Measurements from ENCODE around the gene RNF144A.
A peak's percentile ranks its signal among the peaks of the same experiment; 100 is the strongest.
"Not testable (repeated sequence)": the region's sequence is repeated elsewhere in the genome, so short reads cannot be mapped to it uniquely, and the experiment has no call there.

RNF144A gene, protein sequence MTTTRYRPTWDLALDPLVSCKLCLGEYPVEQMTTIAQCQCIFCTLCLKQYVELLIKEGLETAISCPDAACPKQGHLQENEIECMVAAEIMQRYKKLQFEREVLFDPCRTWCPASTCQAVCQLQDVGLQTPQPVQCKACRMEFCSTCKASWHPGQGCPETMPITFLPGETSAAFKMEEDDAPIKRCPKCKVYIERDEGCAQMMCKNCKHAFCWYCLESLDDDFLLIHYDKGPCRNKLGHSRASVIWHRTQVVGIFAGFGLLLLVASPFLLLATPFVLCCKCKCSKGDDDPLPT

DNA sequence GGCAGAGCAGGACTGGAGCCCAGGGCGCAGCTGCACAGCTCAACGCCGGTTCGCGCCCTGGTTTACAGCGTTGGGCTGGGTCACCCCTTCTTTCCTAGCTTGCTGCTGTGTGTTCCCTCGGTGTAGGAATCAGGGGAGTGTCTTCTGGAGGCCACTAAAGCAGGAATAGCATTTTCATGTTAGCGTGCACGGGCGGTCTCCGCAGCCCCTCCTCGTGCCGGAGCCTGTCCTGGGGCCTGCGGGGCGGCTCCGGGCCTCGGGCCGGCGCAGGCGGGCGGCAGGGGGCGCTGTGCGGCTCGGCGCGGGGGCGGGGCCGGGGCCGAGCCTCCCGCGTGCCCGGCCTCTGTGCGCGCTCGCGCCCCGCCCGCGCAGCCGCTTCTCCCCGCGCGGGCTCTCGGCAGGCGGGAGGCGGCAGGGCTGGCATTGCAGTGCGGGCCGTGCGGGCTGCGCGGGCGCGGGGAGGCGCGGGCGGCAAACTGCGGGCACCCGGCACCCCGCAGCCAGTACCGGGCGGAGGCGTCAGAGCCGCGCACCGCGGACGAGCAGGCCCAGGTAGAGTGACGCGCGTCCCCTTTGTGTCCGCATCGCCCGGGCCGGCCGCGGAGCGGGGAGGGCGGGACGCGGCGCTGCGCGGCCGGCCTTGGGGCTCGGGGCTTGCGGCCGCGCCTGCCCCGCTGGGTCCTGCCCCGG, at the start of gene RNF144A:
RNF144A (plus strand) TSS at position 342 of the 690 bp plus-strand sequence. CDS start 79,515 bp downstream, outside the sequence.
- peak in 42 of 58 donors; percentile 33 to 76 (median 61) for DNase-seq

DNA sequence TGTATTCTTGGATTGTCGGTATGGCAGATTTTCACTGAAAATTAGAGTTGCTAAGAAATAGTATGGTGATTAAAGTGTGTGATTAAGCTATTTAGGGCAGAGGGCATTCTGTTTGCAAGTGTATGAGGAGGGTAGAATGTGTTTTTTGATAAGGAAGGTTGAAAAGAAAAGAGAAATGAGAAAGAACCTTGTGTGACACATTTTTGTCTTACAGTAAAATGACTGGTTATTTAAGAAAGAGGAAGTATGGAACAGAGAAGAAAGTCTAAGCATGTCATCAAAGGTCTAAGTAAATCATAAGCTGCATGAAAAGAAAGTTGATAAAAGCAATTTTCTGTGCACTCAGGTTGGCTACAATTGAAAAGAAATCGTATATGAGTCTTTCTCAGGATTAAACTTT, 44.8 kb upstream of the RNF144A start:
- no peak for DNase-seq

- DNase-seq, result no peak
Measured at GRCh38 chr2:6874032-6874431, 43.2 kb upstream of the RNF144A start.

GRCh38 chr2:6876309-6876708, 40.9 kb upstream of the RNF144A start:
- no peak for DNase-seq

GRCh38 chr2:6877402-6878304, 39.6 kb upstream of the RNF144A start, which contains the start of gene RSAD2:
Gene RSAD2 (plus strand): TSS chr2:6877777. CDS start chr2:6877801, 24 bp downstream.
- DNase-seq, result peak in 6 of 58 donors; percentile 6 to 40 (median 22)

DNA sequence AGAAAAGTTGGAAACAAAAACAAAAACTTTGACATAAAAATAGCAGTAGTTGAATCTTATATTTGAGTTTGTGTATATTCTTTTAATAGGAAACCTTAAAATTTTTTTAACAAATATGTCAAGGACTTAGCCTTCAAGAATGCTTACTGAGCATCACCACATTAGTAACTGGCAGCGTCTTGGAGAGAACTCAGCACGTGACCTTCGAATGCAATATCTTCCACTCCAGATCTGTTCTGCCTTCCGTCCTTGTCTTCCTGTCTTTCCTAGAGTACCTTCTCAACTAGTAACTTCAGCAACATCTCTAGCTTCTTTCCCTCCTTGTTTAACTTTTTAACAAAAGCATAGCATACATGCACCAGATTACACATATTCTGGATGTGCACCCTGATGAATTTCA, 38.7 kb upstream of the RNF144A start:
- no peak for DNase-seq

- no peak for DNase-seq
Measured at GRCh38 chr2:6879011-6879410, 38.2 kb upstream of the RNF144A start.

GRCh38 chr2:6880200-6880733, 36.9 kb upstream of the RNF144A start:
- no peak for DNase-seq

GRCh38 chr2:6881046-6881445, 36.2 kb upstream of the RNF144A start:
- DNase-seq, result no peak

DNA sequence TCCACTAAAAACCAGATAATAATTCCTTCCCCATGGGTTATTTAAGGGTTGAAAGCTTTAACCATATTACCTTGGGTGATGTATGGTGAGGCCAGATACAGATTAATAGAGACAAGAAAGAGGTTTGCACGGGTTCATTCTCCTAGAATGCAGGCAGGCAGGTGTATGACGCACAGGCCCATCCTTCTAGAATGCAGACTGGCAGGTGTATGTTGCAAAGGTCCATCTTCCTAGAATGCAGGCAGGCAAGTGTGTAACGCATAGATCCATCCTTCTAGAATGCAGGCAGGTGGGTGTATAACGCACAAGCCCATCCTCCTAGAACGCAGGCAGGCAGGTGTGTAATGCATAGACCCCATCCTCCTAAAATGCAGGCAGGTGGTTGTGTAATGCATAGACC, 35.7 kb upstream of the RNF144A start:
- no peak for DNase-seq

DNA sequence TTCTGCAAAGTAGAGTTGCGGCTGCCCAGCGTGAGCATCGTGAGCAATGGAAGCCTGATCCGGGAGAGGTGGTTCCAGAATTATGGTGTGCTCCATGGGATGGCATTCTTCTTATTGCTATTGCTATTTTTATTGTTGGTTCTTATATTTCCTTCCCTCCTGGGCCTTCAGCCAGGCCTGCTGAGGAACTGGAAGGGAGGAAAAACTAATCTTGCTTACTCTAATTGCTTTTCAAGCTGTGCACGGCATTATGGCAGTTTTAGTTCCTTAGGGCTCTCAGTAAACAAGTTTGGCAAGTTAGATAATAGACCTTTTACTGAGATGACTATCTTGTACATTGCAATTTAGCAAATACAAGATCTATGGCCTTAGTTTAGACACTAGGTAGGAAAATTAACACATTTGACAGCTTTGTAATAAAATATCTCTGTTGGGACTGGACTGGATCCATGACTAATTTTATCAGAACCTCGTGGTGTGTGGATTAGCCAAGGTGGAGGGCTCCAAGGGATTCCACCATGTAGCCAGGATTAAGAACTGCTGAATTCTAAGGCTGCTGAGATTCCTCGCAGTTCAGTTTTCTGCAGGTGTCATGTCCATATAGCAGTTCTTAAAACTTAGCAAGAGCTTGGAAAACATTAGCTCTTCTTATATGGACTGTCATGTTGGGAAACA, 33.6 kb upstream of the RNF144A start:
- no peak for DNase-seq

DNA sequence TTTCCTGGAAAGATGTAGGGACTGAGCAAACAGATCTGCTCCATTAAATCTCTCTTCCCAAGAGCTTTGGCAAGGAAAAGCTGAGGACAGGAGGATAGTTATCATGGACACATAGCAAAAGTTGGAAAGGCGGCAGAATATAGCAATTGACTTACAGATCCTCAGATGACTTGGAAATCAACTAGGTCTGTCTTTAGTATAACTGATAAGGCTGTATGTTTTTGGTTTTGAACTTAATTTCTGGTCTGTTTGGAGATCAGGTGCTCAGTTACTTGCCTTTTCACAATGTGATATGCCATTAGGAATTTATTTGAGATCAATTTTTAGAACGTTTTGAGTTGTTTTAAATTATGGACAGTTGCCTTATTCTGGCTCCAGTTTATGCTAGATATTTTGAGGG, 31.7 kb upstream of the RNF144A start:
- DNase-seq, result no peak

DNA sequence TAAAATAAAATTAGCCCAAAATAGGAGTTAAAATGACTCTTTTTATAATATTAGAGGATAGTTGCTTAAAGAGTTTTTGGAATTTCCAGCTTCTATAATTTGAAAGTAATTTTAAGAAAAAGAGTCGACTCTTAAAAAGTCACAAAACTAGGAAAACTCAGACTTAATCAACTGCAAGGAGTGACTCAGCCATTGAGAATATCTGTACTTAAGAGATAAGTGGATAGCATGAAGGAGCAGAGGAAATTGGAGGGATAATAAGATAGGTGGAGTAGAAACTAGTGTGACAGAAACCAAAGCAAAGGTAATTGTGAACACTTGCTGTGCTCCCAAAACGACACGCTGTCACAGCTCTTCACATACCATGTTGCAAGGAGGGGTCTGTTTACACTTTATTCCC, 31.2 kb upstream of the RNF144A start:
- DNase-seq, result no peak

- no peak for DNase-seq
Measured at GRCh38 chr2:6887751-6888192, 29.4 kb upstream of the RNF144A start.

DNA sequence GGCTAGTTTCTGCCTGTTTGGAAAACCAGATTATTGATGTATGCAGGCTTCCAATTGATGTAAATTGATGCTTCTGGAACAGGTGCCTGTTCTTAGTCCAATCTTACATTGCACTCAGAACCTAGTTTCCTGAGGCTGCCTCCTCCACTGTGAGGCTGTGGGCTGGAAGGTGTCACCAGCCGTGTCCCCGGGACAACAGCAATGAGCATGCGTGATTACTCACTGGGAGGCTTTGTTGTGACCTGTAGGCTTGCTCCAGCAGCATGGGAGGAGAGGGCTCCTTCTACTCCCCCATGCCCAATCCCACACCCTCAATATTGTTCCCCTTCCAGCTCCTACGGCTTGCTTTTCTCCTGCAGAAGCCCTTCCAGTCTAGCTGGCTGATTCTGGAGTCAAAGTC, 28.5 kb upstream of the RNF144A start:
- no peak for DNase-seq

DNA sequence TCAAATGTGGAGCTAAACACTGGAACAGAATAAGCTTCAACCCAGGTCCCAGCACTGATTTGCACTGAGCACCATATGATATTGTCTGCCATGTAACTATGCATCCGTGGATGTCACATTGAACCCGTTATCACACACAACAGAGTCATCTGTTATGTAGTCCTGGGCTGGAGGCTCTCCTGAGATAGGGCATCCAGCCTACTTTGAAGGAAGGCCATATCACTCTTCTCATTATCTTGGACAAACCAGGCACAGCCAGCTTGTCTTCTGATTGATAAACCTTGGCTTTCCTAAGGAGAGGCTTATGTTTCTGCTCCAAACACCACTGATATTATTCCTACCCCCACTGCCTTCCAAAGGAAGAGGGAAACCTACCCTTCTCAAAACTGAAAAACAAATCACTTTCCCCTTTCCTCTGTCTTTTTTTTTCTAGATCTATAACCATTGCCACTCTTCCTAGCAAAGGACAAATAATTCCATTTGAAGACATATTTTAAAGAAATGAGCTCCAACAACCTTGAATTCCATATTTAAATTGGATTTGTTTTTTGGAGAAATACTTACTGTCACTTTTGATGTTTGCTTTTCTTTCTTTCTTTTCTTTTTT, 23.2 kb upstream of the RNF144A start:
- no peak for DNase-seq

DNA sequence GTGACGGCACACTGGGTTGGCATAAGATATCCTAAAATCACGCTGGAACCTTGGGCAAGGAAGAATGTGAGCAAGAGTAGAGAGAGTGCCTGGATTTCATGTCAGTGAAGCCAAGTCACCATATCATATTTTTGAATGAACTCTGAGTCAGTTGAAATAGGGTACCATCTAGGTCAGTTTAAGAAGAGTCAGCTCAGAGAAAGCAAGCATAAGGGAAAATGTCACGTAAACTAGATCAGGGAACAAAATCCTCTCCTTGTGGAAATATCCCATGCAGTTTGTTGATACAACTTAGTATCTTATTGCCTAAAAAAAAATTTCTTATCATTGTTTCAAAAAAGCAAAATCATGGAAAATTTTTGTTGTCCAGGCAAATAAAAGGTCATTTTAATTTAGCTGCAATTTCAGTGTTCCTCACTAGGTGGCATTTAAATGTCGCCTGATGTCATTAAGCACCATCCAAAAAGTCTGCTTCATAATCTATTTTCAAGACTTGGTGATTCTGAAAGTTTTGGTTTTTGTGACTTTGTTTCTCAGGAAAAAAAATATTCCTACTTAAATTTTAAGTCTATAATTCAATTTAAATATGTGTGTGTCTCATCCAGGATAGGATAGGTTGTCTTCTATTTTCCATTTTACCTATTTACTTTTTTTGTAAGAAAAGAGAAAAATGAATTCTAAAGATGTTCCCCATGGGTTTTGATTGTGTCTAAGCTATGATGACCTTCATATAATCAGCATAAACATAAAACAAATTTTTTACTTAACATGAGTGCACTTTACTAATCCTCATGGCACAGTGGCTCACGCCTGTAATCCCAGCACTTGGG, 20.1 kb upstream of the RNF144A start:
- DNase-seq, result peak in 1 of 58 donors; percentile 38

GRCh38 chr2:6902581-6902980, 14.6 kb upstream of the RNF144A start:
- not testable (repeated sequence) for DNase-seq

GRCh38 chr2:6905668-6906067, 11.5 kb upstream of the RNF144A start:
- DNase-seq, result no peak
